DOHH2 (cell line): ENCODE data around the gene IQSEC1.

Experiments used
- H3F3A ChIP-seq: fragments of 200-600 bp; sonication (generic), shearing (Covaris generic); 2 replicates; pipeline ENCODE4 v1.6.0; 2016; ENCODE audit warnings: antibody characterized with exemption, mild to moderate bottlenecking; ENCODE audit not compliant: control insufficient read depth, insufficient read depth
- H3K27ac ChIP-seq: fragments of 200-600 bp; sonication (generic); 2 replicates; pipeline ENCODE4 v1.5.1; 2014; ENCODE audit warnings: low read depth, mild to moderate bottlenecking, low read length, moderate library complexity
- H3K27me3 ChIP-seq: fragments of 200-600 bp; sonication (generic); 2 replicates; pipeline ENCODE4 v1.6.1; 2014; ENCODE audit warnings: mild to moderate bottlenecking, low read length, mixed read lengths; ENCODE audit not compliant: control insufficient read depth
- H3K36me3 ChIP-seq: fragments of 200-600 bp; sonication (generic); 2 replicates; pipeline ENCODE4 v1.6.1; 2014; ENCODE audit warnings: mild to moderate bottlenecking, low read length, moderate library complexity, mixed read lengths; ENCODE audit not compliant: control insufficient read depth
- H3K4me1 ChIP-seq: fragments of 200-600 bp; sonication (generic); 2 replicates; pipeline ENCODE4 v1.6.1; 2014; ENCODE audit warnings: mild to moderate bottlenecking, low read length, mixed read lengths; ENCODE audit not compliant: control insufficient read depth
- H3K4me2 ChIP-seq: fragments of 200-600 bp; sonication (generic); 2 replicates; pipeline ENCODE4 v1.6.0; 2014; ENCODE audit warnings: mild to moderate bottlenecking, low read length, moderate library complexity
- H3K4me3 ChIP-seq: fragments of 200-600 bp; sonication (generic); 2 replicates; pipeline ENCODE4 v1.5.1; 2014; ENCODE audit warnings: mild to moderate bottlenecking, low read length, mixed read lengths
- H3K79me2 ChIP-seq: fragments of 200-600 bp; sonication (generic); 2 replicates; pipeline ENCODE4 v1.6.1; 2014; ENCODE audit warnings: mild to moderate bottlenecking, low read length, mixed read lengths; ENCODE audit not compliant: control insufficient read depth
- H3K9me2 ChIP-seq: fragments of 200-600 bp; sonication (generic); replicated peaks from 2 replicates; pipeline ENCODE4 v1.6.1; 2014; ENCODE audit warnings: mild to moderate bottlenecking, low read length, mixed read lengths; ENCODE audit not compliant: control insufficient read depth
- H3K9me3 ChIP-seq: fragments of 200-600 bp; sonication (generic); 2 replicates; pipeline ENCODE4 v1.6.1; 2014; ENCODE audit warnings: antibody characterized with exemption, low read length, mixed read lengths; ENCODE audit not compliant: control insufficient read depth, insufficient read depth
- H4K20me1 ChIP-seq: fragments of 200-600 bp; sonication (generic); 2 replicates; pipeline ENCODE4 v1.6.0; 2014; ENCODE audit warnings: low read depth, mild to moderate bottlenecking, antibody characterized with exemption, low read length, moderate library complexity; ENCODE audit not compliant: control insufficient read depth, insufficient read depth
- CTCF ChIP-seq: fragments of 200-600 bp; sonication (generic); IDR thresholded peaks from one replicate; pipeline ENCODE4 v1.5.1; 2014; ENCODE audit warnings: antibody characterized with exemption, mild to moderate bottlenecking, low read depth, low read length; ENCODE audit not compliant: poor library complexity, severe bottlenecking
- EZH2phosphoT487 ChIP-seq: fragments of 200-600 bp; sonication (generic); IDR thresholded peaks from 2 replicates; pipeline ENCODE4 v1.6.1; 2017; ENCODE audit warnings: borderline replicate concordance, mild to moderate bottlenecking, antibody characterized with exemption, low read length, moderate library complexity, mixed read lengths

IQSEC1 gene

GRCh38 chr3:12983319-12983718, 89.9 kb downstream of the IQSEC1 start:
- H3K4me3 ChIP-seq = no peak overlapping the region
- no peaks in the 10 kb centered on the region for H3F3A ChIP-seq
- H3K27ac ChIP-seq = no peak overlapping the region
- TF ChIP-seq EZH2phosphoT487 = no peak
- TF ChIP-seq CTCF = no peak
- H3K27me3 ChIP-seq = no peaks in the 10 kb centered on the region
- H3K79me2 ChIP-seq = no peaks in the 10 kb centered on the region
- H3K4me1 ChIP-seq = peaks cover 15% of the 10 kb centered on the region
- H3K9me2 ChIP-seq = no peaks in the 10 kb centered on the region
- no peak overlapping the region for H3K4me2 ChIP-seq
- H3K36me3 ChIP-seq = no peaks in the 10 kb centered on the region
- no peaks in the 10 kb centered on the region for H3K9me3 ChIP-seq
- no peaks in the 10 kb centered on the region for H4K20me1 ChIP-seq

- H3K27ac ChIP-seq = no peak overlapping the region
- H3K36me3 ChIP-seq = no peaks in the 10 kb centered on the region
- H3K27me3 ChIP-seq = no peaks in the 10 kb centered on the region
- TF ChIP-seq CTCF (no peak), EZH2phosphoT487 (no peak)
- H3F3A ChIP-seq = no peaks in the 10 kb centered on the region
- no peaks in the 10 kb centered on the region for H3K79me2 ChIP-seq
- H4K20me1 ChIP-seq = no peaks in the 10 kb centered on the region
- no peaks in the 10 kb centered on the region for H3K9me2 ChIP-seq
- H3K4me1 ChIP-seq = peaks cover 15% of the 10 kb centered on the region
- no peak overlapping the region for H3K4me3 ChIP-seq
- no peak overlapping the region for H3K4me2 ChIP-seq
- H3K9me3 ChIP-seq = no peaks in the 10 kb centered on the region
Observed at GRCh38 chr3:12982619-12983101, 90.6 kb downstream of the IQSEC1 start.

- no peak overlapping the region for H3K27ac ChIP-seq
- H4K20me1 ChIP-seq = no peaks in the 10 kb centered on the region
- H3K79me2 ChIP-seq = no peaks in the 10 kb centered on the region
- no peaks in the 10 kb centered on the region for H3K9me2 ChIP-seq
- H3K9me3 ChIP-seq = no peaks in the 10 kb centered on the region
- TF ChIP-seq EZH2phosphoT487 = no peak
- TF ChIP-seq CTCF = no peak
- peak overlapping the region; percentile 14; the same call in 1 of the 2 replicates for H3K4me2 ChIP-seq
- H3K4me1 ChIP-seq = peaks cover 15% of the 10 kb centered on the region
- H3F3A ChIP-seq = no peaks in the 10 kb centered on the region
- H3K4me3 ChIP-seq = no peak overlapping the region
- no peaks in the 10 kb centered on the region for H3K27me3 ChIP-seq
- H3K36me3 ChIP-seq = no peaks in the 10 kb centered on the region
Observed at GRCh38 chr3:12981306-12982275, 91.6 kb downstream of the IQSEC1 start.
